GM12873 (cell line): Measurements from ENCODE around the gene HIVEP2.

Experiments
- CTCF ChIP-seq: IDR thresholded peaks from 2 replicates; pipeline ENCODE4 v1.5.1; 2012; ENCODE audit warnings: low read depth, mild to moderate bottlenecking, moderate library complexity, low read length, control low read depth; ENCODE audit not compliant: insufficient read depth; ENCODE audit errors: missing control alignments

Gene HIVEP2

GRCh38 chr6:142880201-142880600 lies 64.8 kb downstream of the HIVEP2 start:
- TF ChIP-seq CTCF: no peak

- TF ChIP-seq CTCF: no peak
Observed at GRCh38 chr6:142879527-142879926, 65.4 kb downstream of the HIVEP2 start.

GRCh38 chr6:142879076-142879475 lies 65.9 kb downstream of the HIVEP2 start:
- TF ChIP-seq CTCF: no peak

GRCh38 chr6:142878407-142878806 lies 66.6 kb downstream of the HIVEP2 start:
- TF ChIP-seq CTCF: no peak

GRCh38 chr6:142874676-142875075 lies 70.3 kb downstream of the HIVEP2 start:
- no peak for TF ChIP-seq CTCF

GRCh38 chr6:142872376-142872775 lies 72.6 kb downstream of the HIVEP2 start:
- TF ChIP-seq CTCF: no peak

GRCh38 chr6:142871910-142872331 lies 73.1 kb downstream of the HIVEP2 start:
- TF ChIP-seq CTCF: no peak
